ENCODE data around the gene USP7.

The USP7 gene

GRCh38 chr16:8967132-8967821, 3.6 kb upstream of the USP7 start:
- POLR2A ChIA-PET, result interaction anchor here (0.7 kb wide), 1 partner anchor 36 kb away, joined by 5 read pairs; no protein-coding TSS in a partner anchor
- CTCF ChIA-PET, result interaction anchor here (0.6 to 1.2 kb wide), 7 partner anchors 23 to 332 kb away, joined by 3 to 4 read pairs (median 3); no protein-coding TSS in a partner anchor
- no peak overlapping the region for H3K4me3 ChIP-seq (ENCODE audit: control insufficient read depth in 1 of 7, extremely low read depth in 1 of 7, insufficient read depth in 4 of 7, low read depth in 2 of 7, low read length in 6 of 7)

GRCh38 chr16:8966817-8967131, 3.1 kb upstream of the USP7 start:
- no peaks in the 10 kb centered on the region for H3K9me3 ChIP-seq (ENCODE audit: control extremely low read depth in 1 of 5, control insufficient read depth in 4 of 5, insufficient read depth in 2 of 5, low read depth in 1 of 5, low read length in 4 of 5)
- no peak overlapping the region for H3K4me3 ChIP-seq (ENCODE audit: control insufficient read depth in 1 of 7, extremely low read depth in 1 of 7, insufficient read depth in 4 of 7, low read depth in 2 of 7, low read length in 6 of 7)
- POLR2A ChIA-PET, result no interaction called here
- H3K4me1 ChIP-seq (ENCODE audit: control extremely low read depth in 1 of 4, control insufficient read depth in 4 of 4, insufficient read depth in 4 of 4, low read length in 3 of 4), result peaks cover 2 to 26% (median 21%) of the 10 kb centered on the region in 4 experiments
- CTCF ChIA-PET, result interaction anchor here (0.9 to 1.0 kb wide), 3 partner anchors 31 to 36 kb away, joined by 3 read pairs; no protein-coding TSS in a partner anchor
- 100% methylated on average over 2 of the region's 3 CpGs for WGBS (ENCODE audit: insufficient coverage)
- H3K36me3 ChIP-seq (ENCODE audit: control insufficient read depth in 4 of 4, insufficient read depth in 4 of 4, low read length in 3 of 4), result no peaks in the 10 kb centered on the region
- no peaks in the 10 kb centered on the region for H3K27me3 ChIP-seq (replicated peaks in 2 of 5; ENCODE audit: control insufficient read depth in 4 of 5, insufficient read depth in 5 of 5, low read length in 4 of 5)
- no peak overlapping the region for H3K27ac ChIP-seq (ENCODE audit: insufficient read depth in 1 of 2, low read depth in 1 of 2, low read length in 2 of 2, poor library complexity in 1 of 2, severe bottlenecking in 2 of 2)
- DNase-seq, result no peak

More at GRCh38 chr16:8967132-8967821, 3.6 kb upstream of the USP7 start:
- Histone ChIP-seq H3K4me1 (ENCODE audit: control extremely low read depth in 1 of 4, control insufficient read depth in 4 of 4, insufficient read depth in 4 of 4, low read length in 3 of 4) (peaks cover 0 to 21% (median 16%) of the 10 kb centered on the region in 4 experiments), H3K27ac (ENCODE audit: insufficient read depth in 1 of 2, low read depth in 1 of 2, low read length in 2 of 2, poor library complexity in 1 of 2, severe bottlenecking in 2 of 2) (no peak overlapping the region), H3K9me3 (ENCODE audit: control extremely low read depth in 1 of 5, control insufficient read depth in 4 of 5, insufficient read depth in 2 of 5, low read depth in 1 of 5, low read length in 4 of 5) (no peaks in the 10 kb centered on the region), H3K36me3 (ENCODE audit: control insufficient read depth in 4 of 4, insufficient read depth in 4 of 4, low read length in 3 of 4) (no peaks in the 10 kb centered on the region), H3K27me3 (replicated peaks in 2 of 5; ENCODE audit: control insufficient read depth in 4 of 5, insufficient read depth in 5 of 5, low read length in 4 of 5) (no peaks in the 10 kb centered on the region)
- DNase-seq, result peak; percentile 46 to 81 (median 75)
- WGBS (ENCODE audit: insufficient coverage), result 0% methylated on average over 5 of the region's 8 CpGs

DNA sequence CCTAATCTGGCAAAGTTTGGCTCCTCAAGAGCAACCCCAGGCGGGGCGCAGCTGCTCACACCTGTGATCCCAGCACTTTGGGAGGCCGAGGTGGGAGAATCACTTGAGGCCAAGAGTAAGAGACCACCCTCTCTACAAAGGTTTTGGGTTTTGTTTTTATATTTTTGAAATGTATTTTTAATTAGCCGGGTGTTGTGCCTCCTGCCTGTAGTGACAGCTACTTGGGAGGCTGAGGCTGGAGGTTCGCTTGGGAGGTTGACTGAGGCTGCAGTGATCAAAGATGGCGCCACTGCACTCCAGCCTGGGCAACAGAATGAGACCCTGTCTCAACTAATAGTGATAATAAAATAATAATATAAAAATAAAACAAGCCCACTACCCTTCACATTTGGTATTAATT, 756 bp upstream of the USP7 start:
- peak in 1 of 3 donors; percentile 17 for DNase-seq
- H3K4me3 ChIP-seq (ENCODE audit: control insufficient read depth in 1 of 7, extremely low read depth in 1 of 7, insufficient read depth in 4 of 7, low read depth in 2 of 7, low read length in 6 of 7), result peak overlapping the region; percentile 57 to 78 (median 71)
- 63% methylated on average over 3 of the region's 6 CpGs for WGBS (ENCODE audit: insufficient coverage)
- H3K4me1 ChIP-seq (ENCODE audit: control extremely low read depth in 1 of 4, control insufficient read depth in 4 of 4, insufficient read depth in 4 of 4, low read length in 3 of 4), result peaks cover 12 to 49% (median 43%) of the 10 kb centered on the region in 4 experiments
- POLR2A ChIA-PET, result no interaction called here
- no peaks in the 10 kb centered on the region for H3K9me3 ChIP-seq (ENCODE audit: control extremely low read depth in 1 of 5, control insufficient read depth in 4 of 5, insufficient read depth in 2 of 5, low read depth in 1 of 5, low read length in 4 of 5)
- no peaks in the 10 kb centered on the region for H3K27me3 ChIP-seq (replicated peaks in 2 of 5; ENCODE audit: control insufficient read depth in 4 of 5, insufficient read depth in 5 of 5, low read length in 4 of 5)
- H3K27ac ChIP-seq (ENCODE audit: insufficient read depth in 1 of 2, low read depth in 1 of 2, low read length in 2 of 2, poor library complexity in 1 of 2, severe bottlenecking in 2 of 2), result peak overlapping the region in 1 of 2 experiments; percentile 68
- no peaks in the 10 kb centered on the region for H3K36me3 ChIP-seq (ENCODE audit: control insufficient read depth in 4 of 4, insufficient read depth in 4 of 4, low read length in 3 of 4)
- CTCF ChIA-PET, result interaction anchor here (0.5 kb wide), 1 partner anchor 127 kb away, joined by 3 read pairs; no protein-coding TSS in a partner anchor

GRCh38 chr16:8963010-8963820, 491 bp downstream of the USP7 start:
- H3K4me3 ChIP-seq (ENCODE audit: control insufficient read depth in 1 of 7, extremely low read depth in 1 of 7, insufficient read depth in 4 of 7, low read depth in 2 of 7, low read length in 6 of 7), result peak overlapping the region; percentile 29 to 90 (median 78)
- POLR2A ChIA-PET, result interaction anchor here (1.0 kb wide), 1 partner anchor 128 kb away, joined by 3 read pairs; the partner anchor contains the start of gene HAPSTR1
- H3K4me1 ChIP-seq (ENCODE audit: control extremely low read depth in 1 of 4, control insufficient read depth in 4 of 4, insufficient read depth in 4 of 4, low read length in 3 of 4), result peaks cover 20 to 62% (median 56%) of the 10 kb centered on the region in 4 experiments
- no peaks in the 10 kb centered on the region for H3K27me3 ChIP-seq (replicated peaks in 2 of 5; ENCODE audit: control insufficient read depth in 4 of 5, insufficient read depth in 5 of 5, low read length in 4 of 5)
- no peaks in the 10 kb centered on the region for H3K9me3 ChIP-seq (ENCODE audit: control extremely low read depth in 1 of 5, control insufficient read depth in 4 of 5, insufficient read depth in 2 of 5, low read depth in 1 of 5, low read length in 4 of 5)
- CTCF ChIA-PET, result interaction anchor here (1.5 kb wide), 1 partner anchor 15 kb away, joined by 3 read pairs; no protein-coding TSS in a partner anchor
- DNase-seq, result peak in 2 of 3 donors; percentile 9 to 30
- 0% methylated on average over 91 of the region's 146 CpGs for WGBS (ENCODE audit: insufficient coverage)
- no peaks in the 10 kb centered on the region for H3K36me3 ChIP-seq (ENCODE audit: control insufficient read depth in 4 of 4, insufficient read depth in 4 of 4, low read length in 3 of 4)
- H3K27ac ChIP-seq (ENCODE audit: insufficient read depth in 1 of 2, low read depth in 1 of 2, low read length in 2 of 2, poor library complexity in 1 of 2, severe bottlenecking in 2 of 2), result peak overlapping the region; percentile 50 to 58

- ChIA-PET CTCF (interaction anchor here (1.5 to 2.9 kb wide), 2 partner anchors 14 to 26 kb away, joined by 3 to 13 read pairs; no protein-coding TSS in a partner anchor), POLR2A (no interaction called here)
- H3K4me3 ChIP-seq (ENCODE audit: control insufficient read depth in 1 of 7, extremely low read depth in 1 of 7, insufficient read depth in 4 of 7, low read depth in 2 of 7, low read length in 6 of 7), result peak overlapping the region; percentile 29 to 90 (median 78)
- 0% methylated on average over 31 of the region's 50 CpGs for WGBS (ENCODE audit: insufficient coverage)
- H3K27me3 ChIP-seq (replicated peaks in 2 of 5; ENCODE audit: control insufficient read depth in 4 of 5, insufficient read depth in 5 of 5, low read length in 4 of 5), result no peaks in the 10 kb centered on the region
- no peaks in the 10 kb centered on the region for H3K36me3 ChIP-seq (ENCODE audit: control insufficient read depth in 4 of 4, insufficient read depth in 4 of 4, low read length in 3 of 4)
- H3K9me3 ChIP-seq (ENCODE audit: control extremely low read depth in 1 of 5, control insufficient read depth in 4 of 5, insufficient read depth in 2 of 5, low read depth in 1 of 5, low read length in 4 of 5), result no peaks in the 10 kb centered on the region
- peaks cover 25 to 66% (median 61%) of the 10 kb centered on the region in 4 experiments for H3K4me1 ChIP-seq (ENCODE audit: control extremely low read depth in 1 of 4, control insufficient read depth in 4 of 4, insufficient read depth in 4 of 4, low read length in 3 of 4)
- peak overlapping the region; percentile 50 to 58 for H3K27ac ChIP-seq (ENCODE audit: insufficient read depth in 1 of 2, low read depth in 1 of 2, low read length in 2 of 2, poor library complexity in 1 of 2, severe bottlenecking in 2 of 2)
- DNase-seq, result peak; percentile 39 to 79 (median 63)
These were observed 1.2 kb downstream of the USP7 start for GRCh38 chr16:8962393-8963009.

DNA sequence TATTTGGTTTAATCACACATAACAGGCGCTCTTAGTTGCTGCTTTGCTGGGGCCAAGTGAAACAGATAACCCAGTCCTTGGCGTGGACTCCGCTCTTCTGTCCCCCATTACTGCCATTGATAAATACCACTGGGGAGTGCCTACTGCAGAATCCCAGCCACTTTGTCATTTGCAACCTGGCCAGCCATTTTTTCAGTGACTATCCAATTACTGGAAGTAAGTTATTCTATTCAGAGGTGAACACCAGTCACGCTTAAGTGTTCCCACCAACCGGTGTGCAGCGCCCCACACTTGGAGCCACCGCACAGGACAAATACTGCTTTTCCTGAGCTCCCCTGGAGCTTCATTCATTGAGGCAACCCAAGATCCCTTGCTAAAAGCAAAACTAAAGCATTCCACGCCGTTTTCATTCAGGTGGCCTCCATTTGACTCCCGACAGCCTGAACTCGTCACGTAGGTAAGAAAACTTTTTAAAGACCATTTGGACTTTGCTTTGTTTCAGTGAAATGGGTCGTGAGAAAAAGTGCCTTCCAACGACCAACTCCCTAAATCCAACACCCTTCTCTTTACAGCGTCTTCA, 1.8 kb downstream of the USP7 start:
- WGBS (ENCODE audit: insufficient coverage), result 46% methylated on average over 10 of the region's 15 CpGs
- Histone ChIP-seq H3K27me3 (replicated peaks in 2 of 5; ENCODE audit: control insufficient read depth in 4 of 5, insufficient read depth in 5 of 5, low read length in 4 of 5) (no peaks in the 10 kb centered on the region), H3K27ac (ENCODE audit: insufficient read depth in 1 of 2, low read depth in 1 of 2, low read length in 2 of 2, poor library complexity in 1 of 2, severe bottlenecking in 2 of 2) (peak overlapping the region in 1 of 2 experiments; percentile 58), H3K4me1 (ENCODE audit: control extremely low read depth in 1 of 4, control insufficient read depth in 4 of 4, insufficient read depth in 4 of 4, low read length in 3 of 4) (peaks cover 29 to 66% (median 62%) of the 10 kb centered on the region in 4 experiments), H3K36me3 (ENCODE audit: control insufficient read depth in 4 of 4, insufficient read depth in 4 of 4, low read length in 3 of 4) (no peaks in the 10 kb centered on the region), H3K4me3 (ENCODE audit: control insufficient read depth in 1 of 7, extremely low read depth in 1 of 7, insufficient read depth in 4 of 7, low read depth in 2 of 7, low read length in 6 of 7) (peak overlapping the region in 6 of 7 experiments; percentile 76 to 90 (median 81)), H3K9me3 (ENCODE audit: control extremely low read depth in 1 of 5, control insufficient read depth in 4 of 5, insufficient read depth in 2 of 5, low read depth in 1 of 5, low read length in 4 of 5) (no peaks in the 10 kb centered on the region)
- POLR2A ChIA-PET, result no interaction called here
- no peak for DNase-seq
- CTCF ChIA-PET, result interaction anchor here (1.5 to 2.9 kb wide), 2 partner anchors 13 to 25 kb away, joined by 3 to 13 read pairs; no protein-coding TSS in a partner anchor
